K562 (cell line): Measurements from ENCODE around the gene DYNLT2. TPM values are rescaled to one million over a fixed set of nuclear protein-coding genes. Genes with fewer than 3 reads are reported as not detected.

ENCODE experiments used
- CBFA2T2 ChIP-seq: fragments of 450-650 bp; conservative IDR thresholded peaks from 2 replicates; pipeline ENCODE4 v1.6.1; 2017; ENCODE audit warnings: mild to moderate bottlenecking
- CEBPB ChIP-seq: fragments of 450-650 bp; IDR thresholded peaks from 2 replicates; pipeline ENCODE4 v1.6.1; 2016; ENCODE audit warnings: missing genetic modification characterization, missing compliant biosample characterization
- FOXJ2 ChIP-seq: fragments of 200-800 bp; sonication (Bioruptor generic); IDR thresholded peaks from 2 replicates; pipeline ENCODE4 v1.6.1; 2016; ENCODE audit warnings: missing genetic modification characterization, missing compliant biosample characterization
- FOXM1 ChIP-seq, 2 experiments: fragments of 450-650 bp in 1 of 2; sonication (generic) in 1 of 2; formaldehyde crosslinking in 1 of 2; IDR thresholded peaks; 2 replicates each; pipeline versions ENCODE4 v1.6.1 to v1.9.0; 2017 to 2022; ENCODE audit warnings: low read depth in 2 of 2, mild to moderate bottlenecking in 2 of 2, missing genetic modification reagents in 1 of 2, moderate library complexity in 1 of 2
- HNRNPK ChIP-seq: fragments of 200-400 bp; formaldehyde crosslinking; IDR thresholded peaks from one replicate; pipeline ENCODE4 v1.6.1; 2018; ENCODE audit warnings: mild to moderate bottlenecking, low read depth, low read length; ENCODE audit not compliant: poor library complexity, severe bottlenecking
- HSF4 ChIP-seq: fragments of 250-450 bp; sonication (Bioruptor Pico); IDR thresholded peaks from 2 replicates; pipeline ENCODE4 v2.1.2; 2022; ENCODE audit warnings: mild to moderate bottlenecking, moderate library complexity, borderline replicate concordance
- IRF2 ChIP-seq: sonication (generic); formaldehyde crosslinking; IDR thresholded peaks from 2 replicates; pipeline ENCODE4 v1.8.1; 2022; ENCODE audit warnings: mild to moderate bottlenecking, missing genetic modification reagents
- JUND ChIP-seq, 2 experiments: IDR thresholded peaks; 2 replicates in 1 of 2; 3 replicates in 1 of 2; pipeline ENCODE4 v1.6.1; 2011; ENCODE audit warnings: borderline replicate concordance in 2 of 2, low read depth in 2 of 2, low read length in 2 of 2, improper control_type of control experiment in 1 of 2, missing biosample characterization in 1 of 2, missing genetic modification characterization in 1 of 2, missing genetic modification reagents in 1 of 2
- PRMT5 ChIP-seq: sonication (generic); formaldehyde crosslinking; IDR thresholded peaks from 2 replicates; pipeline ENCODE4 v1.5.0; 2020; ENCODE audit warnings: missing genetic modification reagents
- SMARCC2 ChIP-seq: fragments of 450-650 bp; IDR thresholded peaks from 2 replicates; pipeline ENCODE4 v1.6.1; 2017; ENCODE audit warnings: antibody characterized with exemption, moderate library complexity, mild to moderate bottlenecking, low read depth
- SRSF3 ChIP-seq: fragments of 200-400 bp; formaldehyde crosslinking; IDR thresholded peaks from 2 replicates; pipeline ENCODE4 v1.6.1; 2016; ENCODE audit warnings: mild to moderate bottlenecking, low read length, moderate library complexity; ENCODE audit not compliant: insufficient read depth
- TCF3 ChIP-seq: sonication (generic); formaldehyde crosslinking; IDR thresholded peaks from 2 replicates; pipeline ENCODE4 v1.4.0; 2020; ENCODE audit warnings: mild to moderate bottlenecking, missing genetic modification reagents
- TOE1 ChIP-seq, 2 experiments: fragments of 450-650 bp in 1 of 2; sonication (generic) in 1 of 2; formaldehyde crosslinking in 1 of 2; IDR thresholded peaks; 2 replicates each; pipeline versions ENCODE4 v1.7.1 to v1.8.0; 2016 to 2022; ENCODE audit warnings: borderline replicate concordance in 2 of 2, mild to moderate bottlenecking in 2 of 2, antibody characterized with exemption in 1 of 2, inconsistent platforms in 1 of 2, low read depth in 1 of 2, missing genetic modification reagents in 1 of 2, moderate library complexity in 1 of 2
- YBX1 ChIP-seq: fragments of 450-650 bp; IDR thresholded peaks from 2 replicates; pipeline ENCODE4 v1.7.1; 2016; ENCODE audit warnings: mild to moderate bottlenecking
- YY1 ChIP-seq, 3 experiments: IDR thresholded peaks; 2 replicates each; pipeline ENCODE4 v1.6.1; 2011; ENCODE audit warnings: low read length in 2 of 3, mild to moderate bottlenecking in 2 of 3, moderate library complexity in 2 of 3, borderline replicate concordance in 1 of 3, control low read depth in 1 of 3, low read depth in 1 of 3; ENCODE audit not compliant: insufficient read depth in 3 of 3, insufficient replicate concordance in 2 of 3, control insufficient read depth in 1 of 3, insufficient read length in 1 of 3; ENCODE audit errors: extremely low read depth in 1 of 3
- ZKSCAN1 ChIP-seq: fragments of 150-350 bp; IDR thresholded peaks from 2 replicates; pipeline ENCODE4 v1.6.1; 2016; ENCODE audit warnings: low read depth, low read length
- ZNF133 ChIP-seq: fragments of 250-450 bp; sonication (Bioruptor Pico); IDR thresholded peaks from 2 replicates; pipeline ENCODE4 v1.4.0; 2020; ENCODE audit warnings: mild to moderate bottlenecking
- polyA plus RNA-seq, 8 experiments: library from polyadenylated mRNA; depleted of rRNA in 4 of 8; stranded (reverse) in 5 of 8; unstranded in 3 of 8; fragments of >200 nt; fragmentation: Nextera tagmentation in 2 of 8; fragmentation: Illumina TruSeq in 1 of 8; extraction: Ambion mirVana in 2 of 8; extraction: Trizol in 1 of 8; gene quantifications; 2 replicates each; pipeline versions ENCODE4 v1.2.1 to v1.2.3, GENCODE V29; 2011 to 2014; ENCODE audit warnings: inconsistent platforms in 1 of 8, missing spikeins in 1 of 8
- total RNA-seq, 7 experiments: library from RNA; depleted of rRNA in 6 of 7; stranded (reverse); fragments of >200 nt in 6 of 7; fragmentation: Illumina TruSeq in 2 of 7; extraction: Trizol in 2 of 7; gene quantifications; 2 replicates each; pipeline versions ENCODE4 v1.2.1 to v1.2.3, GENCODE V29; 2011 to 2021; ENCODE audit warnings: low replicate concordance in 1 of 7
- TF ChIP-seq, protein P1 (sequence below): IDR thresholded peaks from 2 replicates; pipeline ENCODE4 v1.6.1; 2011; ENCODE audit not compliant: insufficient read length; ENCODE audit errors: extremely low read depth
- TF ChIP-seq, protein P2 (sequence below): sonication (generic); formaldehyde crosslinking; IDR thresholded peaks from 2 replicates; pipeline ENCODE4 v1.9.0; 2022; ENCODE audit warnings: mild to moderate bottlenecking, missing genetic modification reagents
- TF ChIP-seq, protein P3 (sequence below): fragments of 250-450 bp; sonication (Bioruptor Pico); IDR thresholded peaks from 2 replicates; pipeline ENCODE4 v1.4.0; 2020; ENCODE audit warnings: mild to moderate bottlenecking
- TF ChIP-seq, protein P4 (sequence below): sonication (generic); formaldehyde crosslinking; IDR thresholded peaks from 2 replicates; pipeline ENCODE4 v1.8.1; 2022; ENCODE audit warnings: missing genetic modification reagents

The DYNLT2 gene
- total and polyA plus RNA-seq, 9 of the 15 experiments (the other 6 are each of a cell fraction or from before 2014, with no cell fraction given) = 2.0 to 12.8 (median 6.3) TPM

DNA sequence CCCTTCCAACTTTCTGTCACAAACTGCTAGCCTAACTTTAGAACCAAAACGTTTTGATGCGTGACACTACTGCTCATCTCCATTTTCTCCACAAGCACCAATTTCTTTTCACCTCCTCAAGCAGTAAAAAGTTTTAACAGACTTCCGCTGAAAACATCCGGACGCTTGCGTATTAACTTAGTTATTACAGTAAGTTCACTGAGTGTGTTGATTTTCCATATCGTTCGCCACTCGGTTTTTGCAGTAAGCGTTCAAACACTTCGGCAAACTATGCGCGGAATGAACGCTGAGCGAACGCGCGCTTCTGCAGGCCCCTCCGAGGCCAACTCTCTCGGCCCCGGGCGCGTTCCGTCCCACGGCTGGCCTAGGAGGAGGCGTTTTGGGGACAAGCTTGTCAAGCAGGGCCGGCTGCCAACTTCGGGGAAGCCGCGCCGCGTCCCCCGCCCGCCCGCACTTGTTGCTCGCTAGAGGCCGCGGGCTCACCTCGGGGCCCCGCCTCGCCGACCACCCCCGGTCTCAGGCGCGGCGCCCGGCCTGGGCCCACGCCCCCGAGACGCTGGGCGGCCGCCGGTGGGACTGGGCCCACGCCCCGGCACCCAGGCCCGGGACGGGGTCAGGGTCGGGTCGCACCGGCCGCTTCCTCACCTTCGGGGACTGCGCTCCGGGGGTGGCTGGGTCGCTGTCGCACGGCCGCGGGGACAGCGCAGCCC is 28.0 kb downstream of the DYNLT2 start (continued):
- TF ChIP-seq IRF2 (CRISPR knock-in tag) (no peak), SMARCC2 (no peak), FOXJ2 (no peak), SRSF3 (no peak), YBX1 (no peak), ZKSCAN1 (no peak), JUND (IDR thresholded peaks at IDR 0.05; ENCODE audit: borderline replicate concordance, low read depth, low read length) (no peak), JUND (tag; IDR thresholded peaks at IDR 0.05; ENCODE audit: borderline replicate concordance, low read depth, low read length) (no peak), YY1 (IDR thresholded peaks at IDR 0.05; ENCODE audit: borderline replicate concordance in 1 of 3, control insufficient read depth in 1 of 3, extremely low read depth in 1 of 3, insufficient read depth in 3 of 3, insufficient read length in 1 of 3, insufficient replicate concordance in 2 of 3, low read depth in 1 of 3, low read length in 2 of 3) (peak in 1 of 3 experiments; percentile 63), CBFA2T2 (no peak), HSF4 (no peak), ZNF133 (no peak), CEBPB (tag) (no peak), HNRNPK (no peak), TCF3 (no peak), PRMT5 (CRISPR knock-in tag) (no peak), TOE1 (IDR thresholded peaks at IDR 0.05; ENCODE audit: borderline replicate concordance) (no peak), TOE1 (CRISPR knock-in tag; IDR thresholded peaks at IDR 0.05; ENCODE audit: borderline replicate concordance, low read depth) (no peak), FOXM1 (IDR thresholded peaks at IDR 0.05; ENCODE audit: low read depth) (no peak), FOXM1 (CRISPR knock-in tag; IDR thresholded peaks at IDR 0.05; ENCODE audit: low read depth) (no peak)
- TF ChIP-seq, protein P1, sequence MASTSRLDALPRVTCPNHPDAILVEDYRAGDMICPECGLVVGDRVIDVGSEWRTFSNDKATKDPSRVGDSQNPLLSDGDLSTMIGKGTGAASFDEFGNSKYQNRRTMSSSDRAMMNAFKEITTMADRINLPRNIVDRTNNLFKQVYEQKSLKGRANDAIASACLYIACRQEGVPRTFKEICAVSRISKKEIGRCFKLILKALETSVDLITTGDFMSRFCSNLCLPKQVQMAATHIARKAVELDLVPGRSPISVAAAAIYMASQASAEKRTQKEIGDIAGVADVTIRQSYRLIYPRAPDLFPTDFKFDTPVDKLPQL = no peak
- TF ChIP-seq, protein P2, sequence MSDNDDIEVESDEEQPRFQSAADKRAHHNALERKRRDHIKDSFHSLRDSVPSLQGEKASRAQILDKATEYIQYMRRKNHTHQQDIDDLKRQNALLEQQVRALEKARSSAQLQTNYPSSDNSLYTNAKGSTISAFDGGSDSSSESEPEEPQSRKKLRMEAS = no peak; the same call in 1 of the 2 replicates
- TF ChIP-seq, protein P3, sequence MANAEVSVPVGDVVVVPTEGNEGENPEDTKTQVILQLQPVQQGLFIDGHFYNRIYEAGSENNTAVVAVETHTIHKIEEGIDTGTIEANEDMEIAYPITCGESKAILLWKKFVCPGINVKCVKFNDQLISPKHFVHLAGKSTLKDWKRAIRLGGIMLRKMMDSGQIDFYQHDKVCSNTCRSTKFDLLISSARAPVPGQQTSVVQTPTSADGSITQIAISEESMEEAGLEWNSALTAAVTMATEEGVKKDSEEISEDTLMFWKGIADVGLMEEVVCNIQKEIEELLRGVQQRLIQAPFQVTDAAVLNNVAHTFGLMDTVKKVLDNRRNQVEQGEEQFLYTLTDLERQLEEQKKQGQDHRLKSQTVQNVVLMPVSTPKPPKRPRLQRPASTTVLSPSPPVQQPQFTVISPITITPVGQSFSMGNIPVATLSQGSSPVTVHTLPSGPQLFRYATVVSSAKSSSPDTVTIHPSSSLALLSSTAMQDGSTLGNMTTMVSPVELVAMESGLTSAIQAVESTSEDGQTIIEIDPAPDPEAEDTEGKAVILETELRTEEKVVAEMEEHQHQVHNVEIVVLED (CRISPR knock-in tag) = no peak
- TF ChIP-seq, protein P4, sequence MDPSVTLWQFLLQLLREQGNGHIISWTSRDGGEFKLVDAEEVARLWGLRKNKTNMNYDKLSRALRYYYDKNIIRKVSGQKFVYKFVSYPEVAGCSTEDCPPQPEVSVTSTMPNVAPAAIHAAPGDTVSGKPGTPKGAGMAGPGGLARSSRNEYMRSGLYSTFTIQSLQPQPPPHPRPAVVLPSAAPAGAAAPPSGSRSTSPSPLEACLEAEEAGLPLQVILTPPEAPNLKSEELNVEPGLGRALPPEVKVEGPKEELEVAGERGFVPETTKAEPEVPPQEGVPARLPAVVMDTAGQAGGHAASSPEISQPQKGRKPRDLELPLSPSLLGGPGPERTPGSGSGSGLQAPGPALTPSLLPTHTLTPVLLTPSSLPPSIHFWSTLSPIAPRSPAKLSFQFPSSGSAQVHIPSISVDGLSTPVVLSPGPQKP = no peak
